Endothelial cell of umbilical vein (primary cell): Measurements from ENCODE around the gene CRABP1. TPM values are rescaled to one million over a fixed set of nuclear protein-coding genes. Genes with fewer than 3 reads are reported as not detected.

Experiments used
- BruUV-seq: library from RNA; stranded (reverse); fragments of 400-500 nt; replicated peaks from 2 replicates; lab custom pipeline; 2021; lab: Mats Ljungman, UMichigan
- CTCF ChIA-PET: fragments of 300-600, 350-600 bp; sonication (Branson Sonifier 250); formaldehyde crosslinking; loops from one replicate; lab custom pipeline; 2021; ENCODE audit warnings: antibody characterized with exemption, inconsistent platforms; lab: Charles Lee
- POLR2A ChIA-PET: fragments of 300-600, 350-600 bp; sonication (Branson Sonifier 250); formaldehyde crosslinking; loops from one replicate; lab custom pipeline; 2021; ENCODE audit warnings: antibody characterized with exemption, inconsistent platforms; lab: Charles Lee
- DNase-seq: peaks from one replicate; pipeline ENCODE4 v3.0.0-alpha.2; 2011; ENCODE audit warnings: low read depth, low spot score
- FAIRE-seq: peaks from 2 replicates; lab custom pipeline; 2011; peaks lifted over from hg19 to GRCh38; lab: Jason Lieb, UNC
- H2AFZ ChIP-seq: 2 replicates; pipeline ENCODE4 v1.6.0; 2012; ENCODE audit warnings: low read depth, low read length, control low read depth, inconsistent platforms
- H3K27ac ChIP-seq: 2 replicates; pipeline ENCODE4 v1.5.1; 2011; ENCODE audit warnings: low read depth, mild to moderate bottlenecking, control low read depth, low read length, moderate library complexity; ENCODE audit not compliant: insufficient read depth
- H3K27me3 ChIP-seq, 2 experiments: 2 replicates each; pipeline versions ENCODE4 v1.6.0 to v1.6.1; 2011; ENCODE audit warnings: low read length in 2 of 2, mixed read lengths in 1 of 2; ENCODE audit not compliant: control insufficient read depth in 2 of 2, insufficient read depth in 2 of 2
- H3K36me3 ChIP-seq, 2 experiments: 2 replicates in 1 of 2; 3 replicates in 1 of 2; pipeline ENCODE4 v1.5.1; 2011; ENCODE audit warnings: low read length in 2 of 2, mild to moderate bottlenecking in 1 of 2, moderate library complexity in 1 of 2; ENCODE audit not compliant: control insufficient read depth in 2 of 2, insufficient read depth in 2 of 2; ENCODE audit errors: extremely low read depth in 1 of 2
- H3K4me1 ChIP-seq: 3 replicates; pipeline ENCODE4 v1.5.1; 2011; ENCODE audit warnings: mild to moderate bottlenecking, low read length; ENCODE audit not compliant: control insufficient read depth, insufficient read depth; ENCODE audit errors: extremely low read depth
- H3K4me2 ChIP-seq: 2 replicates; pipeline ENCODE4 v1.6.1; 2011; ENCODE audit warnings: low read length, control low read depth, mixed read lengths; ENCODE audit not compliant: insufficient read depth
- H3K4me3 ChIP-seq, 3 experiments: fragments of 200-600 bp in 1 of 3; sonication (generic), shearing (Covaris generic) in 1 of 3; replicated peaks in 1 of 3; 2 replicates each; pipeline ENCODE4 v1.5.1; 2011 to 2016; ENCODE audit warnings: control low read depth in 3 of 3, low read length in 3 of 3, mild to moderate bottlenecking in 2 of 3, inconsistent platforms in 1 of 3, low read depth in 1 of 3, moderate library complexity in 1 of 3; ENCODE audit not compliant: insufficient read depth in 1 of 3
- H3K79me2 ChIP-seq: 2 replicates; pipeline ENCODE4 v1.6.0; 2012; ENCODE audit warnings: low read length, inconsistent platforms; ENCODE audit not compliant: control insufficient read depth, insufficient read depth
- H3K9ac ChIP-seq: replicated peaks from 2 replicates; pipeline ENCODE3; 2011; ENCODE audit warnings: low read length, control low read depth; ENCODE audit not compliant: insufficient read depth; ENCODE audit errors: extremely low read depth
- H3K9me1 ChIP-seq: replicated peaks from 3 replicates; pipeline ENCODE4 v1.6.0; 2011; ENCODE audit warnings: mild to moderate bottlenecking, low read length; ENCODE audit not compliant: control insufficient read depth, insufficient read depth; ENCODE audit errors: extremely low read depth
- H3K9me3 ChIP-seq: replicated peaks from 2 replicates; pipeline ENCODE4 v1.5.1; 2012; ENCODE audit warnings: low read length, inconsistent platforms; ENCODE audit not compliant: control insufficient read depth, insufficient read depth
- H4K20me1 ChIP-seq: replicated peaks from 2 replicates; pipeline ENCODE3; 2011; ENCODE audit warnings: mild to moderate bottlenecking, low read length; ENCODE audit not compliant: control insufficient read depth, insufficient read depth; ENCODE audit errors: extremely low read depth
- CTCF ChIP-seq, 2 donors: IDR thresholded peaks; 1 replicate in 1 of 2; 2 replicates in 1 of 2; pipeline ENCODE4 v1.5.1; 2011; ENCODE audit warnings: low read length in 2 of 2, mild to moderate bottlenecking in 2 of 2, moderate library complexity in 2 of 2, control low read depth in 1 of 2, inconsistent platforms in 1 of 2, low read depth in 1 of 2; ENCODE audit not compliant: insufficient read depth in 1 of 2; ENCODE audit errors: extremely low read depth in 1 of 2
- EZH2 ChIP-seq: IDR thresholded peaks from 2 replicates; pipeline ENCODE4 v1.6.1; 2012; ENCODE audit warnings: borderline replicate concordance, low read depth, mild to moderate bottlenecking, moderate library complexity, low read length, inconsistent platforms; ENCODE audit not compliant: severe bottlenecking
- FOS ChIP-seq: IDR thresholded peaks from 2 replicates; pipeline ENCODE4 v1.6.1; 2011; ENCODE audit warnings: mild to moderate bottlenecking, low read length, moderate library complexity, borderline replicate concordance; ENCODE audit not compliant: insufficient read depth
- GATA2 ChIP-seq: IDR thresholded peaks from 2 replicates; pipeline ENCODE4 v1.7.0; 2011; ENCODE audit warnings: low read depth, mild to moderate bottlenecking, moderate library complexity, mixed read lengths, low read length; ENCODE audit not compliant: insufficient read length, insufficient read depth
- JUN ChIP-seq: IDR thresholded peaks from 2 replicates; pipeline ENCODE4 v1.6.1; 2011; ENCODE audit warnings: borderline replicate concordance, low read depth; ENCODE audit not compliant: insufficient read length, insufficient read depth
- MYC ChIP-seq: IDR thresholded peaks from one replicate; pipeline ENCODE4 v1.6.1; 2011; ENCODE audit warnings: mild to moderate bottlenecking, low read depth, low read length
- POLR2A ChIP-seq: IDR thresholded peaks from 2 replicates; pipeline ENCODE4 v1.6.1; 2012; ENCODE audit warnings: low read depth, mild to moderate bottlenecking, control low read depth, low read length
- POLR2AphosphoS5 ChIP-seq: IDR thresholded peaks from 2 replicates; pipeline ENCODE4 v1.6.1; 2012; ENCODE audit warnings: low read depth, mild to moderate bottlenecking, control low read depth, low read length, moderate library complexity; ENCODE audit not compliant: insufficient read depth
- dilution Hi-C: fragments of 300-500 bp; cut with MboI; formaldehyde crosslinking; loops from one replicate; pipeline ENCODE4 v1.15.0; 2019; ENCODE audit warnings: low sequenced_read_pairs; ENCODE audit not compliant: extremely low pct_ligation_motif_present
- intact Hi-C: fragments of 100-400 bp; cut with micrococcal nuclease; formaldehyde crosslinking; loops from one replicate; pipeline ENCODE4 v1.10.0; 2022
- polyA plus RNA-seq, 4 experiments: library from polyadenylated mRNA; depleted of rRNA in 3 of 4; stranded (reverse) in 3 of 4; unstranded in 1 of 4; fragments of >200 nt; gene quantifications; 2 replicates each; pipeline versions ENCODE4 v1.2.1 to v1.2.3, GENCODE V29; 2011 to 2012; ENCODE audit warnings: missing spikeins in 1 of 4
- total RNA-seq: library from RNA; stranded (reverse); gene quantifications from 2 replicates; pipeline ENCODE4 v1.2.3, GENCODE V29; 2021
- TF ChIP-seq, protein P1 (sequence below): IDR thresholded peaks from 2 replicates; pipeline ENCODE4 v1.6.1; 2011; ENCODE audit not compliant: insufficient read depth, insufficient read length

Gene CRABP1
- total and polyA plus RNA-seq, 2 donors (not counting 3 experiments of a cell fraction or from before 2014, with no cell fraction given), result 0.11 TPM; not detected in 1

DNA sequence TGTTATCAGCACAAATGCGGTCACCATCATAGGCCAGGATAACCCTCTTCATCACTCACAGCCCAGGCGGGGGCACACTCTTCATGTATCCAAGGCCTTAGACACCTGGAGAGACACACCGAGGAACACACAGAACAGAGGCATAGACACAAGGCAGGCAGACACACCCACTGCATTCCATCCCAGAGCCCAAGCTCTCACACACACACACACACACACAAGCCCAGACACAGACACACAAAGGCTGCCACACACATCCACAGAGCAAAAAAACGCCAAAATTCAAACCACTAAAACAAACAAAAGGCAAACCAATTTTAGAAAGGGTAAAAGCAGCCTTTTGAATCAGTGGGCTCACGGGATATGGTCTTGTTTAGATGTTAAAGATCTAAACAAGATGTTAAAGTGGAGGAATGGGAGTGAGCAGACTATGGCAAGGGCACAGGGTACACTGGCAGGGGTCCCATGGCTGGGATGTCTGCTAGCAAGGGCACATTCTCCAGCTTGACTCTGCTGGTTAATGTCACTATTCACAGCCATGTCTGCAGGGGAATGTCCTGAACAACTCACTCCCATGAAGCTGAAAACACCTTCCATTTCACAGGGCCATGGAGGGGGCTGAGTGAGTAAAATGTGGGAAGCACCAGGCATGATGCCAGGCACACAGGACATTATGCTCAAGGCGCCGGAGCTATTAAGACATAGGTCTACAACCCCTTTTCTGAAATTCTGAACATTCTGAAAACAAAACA, 14.9 kb upstream of the CRABP1 start:
- Histone ChIP-seq H3K27me3 (no peaks in the 10 kb centered on the region), H4K20me1 (no peaks in the 10 kb centered on the region), H3K79me2 (no peaks in the 10 kb centered on the region), H3K9me1 (no peaks in the 10 kb centered on the region), H3K36me3 (no peaks in the 10 kb centered on the region), H3K9me3 (no peaks in the 10 kb centered on the region), H3K9ac (no peak overlapping the region), H3K27ac (no peak overlapping the region), H2AFZ (no peak overlapping the region), H3K4me3 (no peak overlapping the region), H3K4me1 (peaks cover 27% of the 10 kb centered on the region), H3K4me2 (no peak overlapping the region)
- POLR2A ChIA-PET, result no interaction called here
- FAIRE-seq (peak; percentile 15), DNase-seq (no peak)
- intact Hi-C loops, result no loop called here
- dilution Hi-C loops, result no loop called here
- TF ChIP-seq MYC (no peak), POLR2AphosphoS5 (no peak), GATA2 (no peak), POLR2A (no peak), JUN (no peak), CTCF (IDR thresholded peaks at IDR 0.05; ENCODE audit: extremely low read depth in 1 of 2, insufficient read depth in 1 of 2, low read depth in 1 of 2, low read length in 2 of 2) (no peak), FOS (no peak), EZH2 (no peak)
- TF ChIP-seq, protein P1, sequence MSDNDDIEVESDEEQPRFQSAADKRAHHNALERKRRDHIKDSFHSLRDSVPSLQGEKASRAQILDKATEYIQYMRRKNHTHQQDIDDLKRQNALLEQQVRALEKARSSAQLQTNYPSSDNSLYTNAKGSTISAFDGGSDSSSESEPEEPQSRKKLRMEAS, result no peak
- no TSS peak for BruUV-seq
- CTCF ChIA-PET, result no interaction called here
